ENCODE measurements around the gene STPG3. TPM values are rescaled to one million over a fixed set of nuclear protein-coding genes. Genes with fewer than 3 reads are reported as not detected.
A peak's percentile ranks its signal among the peaks of the same experiment; 100 is the strongest.

Gene STPG3
- total RNA-seq, 1 experiment from 2014 or later, result not detected

DNA sequence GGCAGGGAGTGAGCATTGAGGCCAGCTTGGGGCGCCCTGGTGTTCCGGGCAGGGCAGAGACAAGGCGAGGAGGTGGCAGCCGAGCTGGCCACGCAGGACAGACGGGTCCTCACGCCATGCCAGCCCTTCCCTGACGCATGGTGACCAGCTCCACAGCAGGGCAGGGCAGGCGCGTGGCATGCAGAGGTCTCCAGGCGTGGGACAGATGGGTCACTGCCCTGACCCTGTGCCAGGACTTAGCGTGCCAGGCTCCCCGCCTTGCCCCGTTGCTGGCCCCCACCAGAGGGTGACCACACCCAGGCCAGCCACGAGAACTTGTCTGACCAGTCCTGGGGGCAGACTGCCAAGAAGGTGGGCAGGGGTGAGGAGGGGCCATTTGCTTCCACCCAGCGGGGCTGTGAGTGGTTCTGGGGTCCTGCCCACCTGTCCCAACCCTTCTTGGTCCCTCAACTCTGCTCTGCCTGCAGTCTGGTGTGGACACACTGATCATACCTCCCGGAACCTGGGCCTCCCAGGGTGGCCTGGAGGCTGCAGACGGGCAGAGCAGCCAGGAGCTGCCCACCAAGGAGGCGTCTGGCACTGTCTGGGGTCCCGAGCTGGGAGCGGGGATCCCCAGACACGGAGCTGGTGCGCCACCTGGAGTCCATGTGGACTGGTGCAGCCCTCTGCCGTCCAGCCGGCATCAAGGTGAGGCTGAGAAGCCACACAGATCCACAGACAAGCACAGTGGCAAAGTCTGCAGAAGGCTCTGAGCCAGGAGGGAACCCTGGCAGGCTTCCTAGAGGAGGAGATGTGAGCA lies 23.8 kb upstream of the STPG3 start, which contains the start of gene RNF224:
Gene RNF224 (plus strand): TSS at position 449 of the 799 bp plus-strand sequence. CDS start 834 bp downstream, outside the sequence.
- TF ChIP-seq, protein P1, sequence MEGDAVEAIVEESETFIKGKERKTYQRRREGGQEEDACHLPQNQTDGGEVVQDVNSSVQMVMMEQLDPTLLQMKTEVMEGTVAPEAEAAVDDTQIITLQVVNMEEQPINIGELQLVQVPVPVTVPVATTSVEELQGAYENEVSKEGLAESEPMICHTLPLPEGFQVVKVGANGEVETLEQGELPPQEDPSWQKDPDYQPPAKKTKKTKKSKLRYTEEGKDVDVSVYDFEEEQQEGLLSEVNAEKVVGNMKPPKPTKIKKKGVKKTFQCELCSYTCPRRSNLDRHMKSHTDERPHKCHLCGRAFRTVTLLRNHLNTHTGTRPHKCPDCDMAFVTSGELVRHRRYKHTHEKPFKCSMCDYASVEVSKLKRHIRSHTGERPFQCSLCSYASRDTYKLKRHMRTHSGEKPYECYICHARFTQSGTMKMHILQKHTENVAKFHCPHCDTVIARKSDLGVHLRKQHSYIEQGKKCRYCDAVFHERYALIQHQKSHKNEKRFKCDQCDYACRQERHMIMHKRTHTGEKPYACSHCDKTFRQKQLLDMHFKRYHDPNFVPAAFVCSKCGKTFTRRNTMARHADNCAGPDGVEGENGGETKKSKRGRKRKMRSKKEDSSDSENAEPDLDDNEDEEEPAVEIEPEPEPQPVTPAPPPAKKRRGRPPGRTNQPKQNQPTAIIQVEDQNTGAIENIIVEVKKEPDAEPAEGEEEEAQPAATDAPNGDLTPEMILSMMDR (IDR thresholded peaks at IDR 0.05; ENCODE audit: unreplicated experiment), result peak; percentile 77
- Mint-ChIP-seq H3K27ac (ENCODE audit: unreplicated experiment) (peak within 1 kb of the TSS; percentile 95), H3K4me3 (ENCODE audit: low read depth, unreplicated experiment) (peak within 1 kb of the TSS; percentile 72), H3K36me3 (ENCODE audit: insufficient read depth, unreplicated experiment) (peaks cover 30% of the 10 kb centered on the region), H3K9me3 (ENCODE audit: low read depth, unreplicated experiment) (no peaks in the 10 kb centered on the region), H3K4me1 (ENCODE audit: low read depth, unreplicated experiment) (peaks cover 19% of the 10 kb centered on the region), H3K27me3 (ENCODE audit: unreplicated experiment) (no peaks in the 10 kb centered on the region)
- intact Hi-C loops (cut with micrococcal nuclease; ENCODE audit: unreplicated experiment), result loop anchor here (2.0 to 5.0 kb wide), 2 partner anchors 50 to 110 kb away; no protein-coding TSS in a partner anchor
- CTCF ChIA-PET, result interaction anchor here (0.5 to 2.4 kb wide), 13 partner anchors 9 to 107 kb away, joined by 3 to 11 read pairs (median 4); partner anchors contain the start of genes ANAPC2 and SSNA1
- DNase-seq, result peak; percentile 92
- no TSS peak for BruUV-seq (replicated peaks)

DNA sequence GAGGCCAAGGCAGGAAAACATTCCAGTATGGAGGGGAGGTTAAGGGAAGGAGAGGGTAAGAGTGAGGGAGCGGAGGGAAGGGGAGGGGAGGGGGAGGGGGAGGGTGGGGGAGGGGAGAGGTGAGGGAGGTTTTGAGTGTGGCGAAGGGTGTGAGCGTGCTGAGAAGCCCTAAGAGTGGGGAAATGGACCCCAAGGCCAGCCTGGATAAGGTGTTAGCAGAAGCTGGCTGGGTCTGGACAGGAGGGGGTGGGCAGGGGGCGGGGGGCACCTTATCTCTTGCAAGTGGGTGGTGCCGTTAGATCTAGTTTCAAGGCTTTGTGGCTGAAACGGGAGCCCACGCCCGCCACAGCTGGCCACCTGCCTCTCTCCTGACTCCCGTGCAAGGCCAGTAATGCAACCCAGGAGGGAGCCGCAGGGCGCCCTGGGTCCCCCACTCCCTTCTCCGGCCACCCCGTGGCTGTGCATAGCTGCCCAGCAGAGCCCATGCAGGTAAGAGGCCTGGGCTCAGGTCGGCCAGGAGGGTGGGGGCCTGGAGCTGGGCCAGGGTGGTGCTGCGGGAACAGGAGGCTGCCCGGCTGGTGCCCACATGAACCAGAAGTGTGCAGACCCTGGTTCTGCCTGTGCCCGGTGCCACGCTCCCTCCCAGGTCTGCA lies 23.1 kb upstream of the STPG3 start:
- intact Hi-C loops (cut with micrococcal nuclease; ENCODE audit: unreplicated experiment), result loop anchor here (2.0 to 5.0 kb wide), 2 partner anchors 51 to 111 kb away; no protein-coding TSS in a partner anchor
- TF ChIP-seq, protein P1 (IDR thresholded peaks at IDR 0.05; ENCODE audit: unreplicated experiment), result no peak
- CTCF ChIA-PET, result interaction anchor here (0.6 to 2.4 kb wide), 11 partner anchors 9 to 108 kb away, joined by 3 to 11 read pairs (median 4); partner anchors contain the start of genes ANAPC2 and SSNA1
- Mint-ChIP-seq H3K27me3 (ENCODE audit: unreplicated experiment) (no peaks in the 10 kb centered on the region), H3K27ac (ENCODE audit: unreplicated experiment) (peak overlapping the region; percentile 95), H3K4me1 (ENCODE audit: low read depth, unreplicated experiment) (peaks cover 19% of the 10 kb centered on the region), H3K36me3 (ENCODE audit: insufficient read depth, unreplicated experiment) (peaks cover 27% of the 10 kb centered on the region), H3K4me3 (ENCODE audit: low read depth, unreplicated experiment) (peak overlapping the region; percentile 72), H3K9me3 (ENCODE audit: low read depth, unreplicated experiment) (no peaks in the 10 kb centered on the region)
- DNase-seq, result no peak
- no TSS peak for BruUV-seq (replicated peaks)

- no peak overlapping the region for H3K27ac Mint-ChIP-seq (ENCODE audit: unreplicated experiment)
- BruUV-seq (replicated peaks), result no TSS peak
- no peak for DNase-seq
- intact Hi-C loops (cut with micrococcal nuclease; ENCODE audit: unreplicated experiment), result loop anchor here (5.0 kb wide), 1 partner anchor 51 kb away; no protein-coding TSS in a partner anchor
- H3K4me3 Mint-ChIP-seq (ENCODE audit: low read depth, unreplicated experiment), result no peak overlapping the region
- H3K27me3 Mint-ChIP-seq (ENCODE audit: unreplicated experiment), result no peaks in the 10 kb centered on the region
- H3K4me1 Mint-ChIP-seq (ENCODE audit: low read depth, unreplicated experiment), result peaks cover 19% of the 10 kb centered on the region
- TF ChIP-seq, protein P1 (IDR thresholded peaks at IDR 0.05; ENCODE audit: unreplicated experiment), result no peak
- CTCF ChIA-PET, result interaction anchor here (0.6 to 2.4 kb wide), 3 partner anchors 8 to 39 kb away, joined by 3 to 7 read pairs (median 3); no protein-coding TSS in a partner anchor
- peaks cover 21% of the 10 kb centered on the region for H3K36me3 Mint-ChIP-seq (ENCODE audit: insufficient read depth, unreplicated experiment)
- no peaks in the 10 kb centered on the region for H3K9me3 Mint-ChIP-seq (ENCODE audit: low read depth, unreplicated experiment)
Observed at GRCh38 chr9:137228506-137228967, 22.5 kb upstream of the STPG3 start.
